HFF-Myc (cell line): Measurements from ENCODE around the gene OR52N1.

ENCODE experiments used
- DNase-seq: peaks from one replicate; pipeline ENCODE4 v3.0.0-alpha.2; 2011; ENCODE audit warnings: low read depth; ENCODE audit errors: extremely low read depth
- H3K4me3 ChIP-seq: replicated peaks from 2 replicates; pipeline ENCODE4 v1.5.1; 2011; ENCODE audit warnings: low read depth, mild to moderate bottlenecking, control low read depth, low read length
- TF ChIP-seq, protein P1 (sequence below): IDR thresholded peaks from 2 replicates; pipeline ENCODE4 v1.5.1; 2012; ENCODE audit warnings: mild to moderate bottlenecking, low read depth, low read length, control low read depth; ENCODE audit errors: missing control alignments

OR52N1 gene

DNA sequence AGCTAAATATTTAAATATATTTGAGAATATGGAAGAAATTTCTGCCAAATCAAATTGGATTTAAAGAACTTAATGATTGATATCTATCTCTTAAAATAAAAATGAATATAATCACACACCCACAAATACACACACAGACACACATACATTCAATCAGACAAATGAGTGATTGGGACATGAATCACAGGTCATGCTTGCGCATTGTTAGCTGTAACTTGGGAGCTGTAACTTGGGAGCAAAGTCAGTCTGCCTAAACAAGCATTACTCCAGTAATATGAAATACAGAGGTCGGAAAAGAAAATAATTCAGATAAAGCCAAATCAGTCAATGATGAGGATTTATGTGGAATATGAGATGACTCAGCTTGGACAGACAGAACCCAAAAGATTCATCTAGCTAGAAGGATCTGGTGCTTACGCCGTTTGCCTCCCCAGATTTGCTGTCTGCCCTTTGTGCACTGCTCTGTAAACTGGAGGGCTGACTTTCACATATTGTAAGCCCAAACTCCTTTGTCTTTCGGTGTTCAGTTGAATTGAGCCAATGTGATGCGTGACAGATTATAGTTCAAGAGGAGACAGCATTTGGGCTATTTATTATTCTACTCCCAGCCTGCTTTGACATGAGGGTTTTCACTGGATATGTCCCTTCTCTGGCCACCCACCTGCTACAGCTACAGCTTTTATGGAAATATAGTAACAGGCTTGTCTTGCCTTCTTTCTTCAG lies 53.2 kb downstream of the OR52N1 start:
- no peak for DNase-seq
- H3K4me3 ChIP-seq = no peak overlapping the region
- TF ChIP-seq, protein P1, sequence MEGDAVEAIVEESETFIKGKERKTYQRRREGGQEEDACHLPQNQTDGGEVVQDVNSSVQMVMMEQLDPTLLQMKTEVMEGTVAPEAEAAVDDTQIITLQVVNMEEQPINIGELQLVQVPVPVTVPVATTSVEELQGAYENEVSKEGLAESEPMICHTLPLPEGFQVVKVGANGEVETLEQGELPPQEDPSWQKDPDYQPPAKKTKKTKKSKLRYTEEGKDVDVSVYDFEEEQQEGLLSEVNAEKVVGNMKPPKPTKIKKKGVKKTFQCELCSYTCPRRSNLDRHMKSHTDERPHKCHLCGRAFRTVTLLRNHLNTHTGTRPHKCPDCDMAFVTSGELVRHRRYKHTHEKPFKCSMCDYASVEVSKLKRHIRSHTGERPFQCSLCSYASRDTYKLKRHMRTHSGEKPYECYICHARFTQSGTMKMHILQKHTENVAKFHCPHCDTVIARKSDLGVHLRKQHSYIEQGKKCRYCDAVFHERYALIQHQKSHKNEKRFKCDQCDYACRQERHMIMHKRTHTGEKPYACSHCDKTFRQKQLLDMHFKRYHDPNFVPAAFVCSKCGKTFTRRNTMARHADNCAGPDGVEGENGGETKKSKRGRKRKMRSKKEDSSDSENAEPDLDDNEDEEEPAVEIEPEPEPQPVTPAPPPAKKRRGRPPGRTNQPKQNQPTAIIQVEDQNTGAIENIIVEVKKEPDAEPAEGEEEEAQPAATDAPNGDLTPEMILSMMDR = no peak

DNA sequence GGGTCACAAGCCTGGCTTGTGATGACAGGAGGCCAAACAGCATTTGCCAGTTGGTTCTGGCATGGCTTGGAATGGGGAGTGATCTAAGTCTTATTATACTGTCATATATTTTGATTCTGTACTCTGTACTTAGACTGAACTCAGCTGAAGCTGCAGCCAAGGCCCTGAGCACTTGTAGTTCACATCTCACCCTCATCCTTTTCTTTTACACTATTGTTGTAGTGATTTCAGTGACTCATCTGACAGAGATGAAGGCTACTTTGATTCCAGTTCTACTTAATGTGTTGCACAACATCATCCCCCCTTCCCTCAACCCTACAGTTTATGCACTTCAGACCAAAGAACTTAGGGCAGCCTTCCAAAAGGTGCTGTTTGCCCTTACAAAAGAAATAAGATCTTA lies 54.0 kb downstream of the OR52N1 start:
- H3K4me3 ChIP-seq = no peak overlapping the region
- DNase-seq = no peak
- TF ChIP-seq, protein P1 = no peak
